Measurements from ENCODE around the gene ASCL2.

DNA sequence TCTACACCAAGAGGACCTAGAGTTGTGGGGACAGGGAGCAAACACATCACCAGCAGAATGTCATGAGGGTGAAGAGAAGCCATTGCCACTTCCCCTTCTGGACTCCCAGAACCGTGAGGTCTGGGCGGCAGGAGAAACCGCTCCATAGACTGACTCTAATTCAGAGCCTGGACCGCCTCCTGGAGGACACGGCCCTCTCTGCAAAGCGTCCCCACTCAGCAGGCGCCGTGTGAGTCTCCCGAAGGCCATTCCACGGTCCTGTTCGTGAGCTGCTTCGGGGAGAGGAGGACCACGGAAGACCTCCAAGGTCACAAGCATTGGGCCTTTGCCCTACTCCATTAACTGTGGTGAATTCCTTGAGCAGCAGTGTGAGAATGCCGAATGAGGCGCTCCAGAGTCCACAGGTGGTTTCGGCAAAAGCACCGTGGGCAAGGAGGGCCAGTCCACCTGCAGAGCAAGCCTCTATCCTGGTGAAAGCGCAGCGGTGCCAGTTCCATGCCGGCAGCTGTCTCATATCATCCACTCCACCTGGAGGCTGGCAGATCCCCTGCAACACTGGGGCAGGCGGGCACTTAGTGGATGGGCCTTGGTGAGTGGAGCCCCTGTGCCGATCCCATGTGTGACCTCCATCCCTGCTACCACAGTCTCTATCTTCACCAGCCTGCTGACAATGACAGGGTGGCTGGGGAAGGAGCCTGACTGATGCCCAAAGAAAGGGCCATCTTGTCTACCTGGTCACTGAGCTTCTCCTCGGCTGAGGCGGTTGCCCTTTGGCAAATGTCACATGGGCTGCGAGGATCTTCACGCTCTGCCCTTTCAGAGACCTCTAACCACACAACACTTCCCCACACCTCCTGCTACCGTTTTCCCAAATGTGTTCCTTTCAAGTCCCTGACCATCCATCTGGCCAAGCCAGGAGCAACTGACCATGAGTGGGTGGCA, 23.9 kb upstream of the ASCL2 start:
- TF ChIP-seq, protein P1, sequence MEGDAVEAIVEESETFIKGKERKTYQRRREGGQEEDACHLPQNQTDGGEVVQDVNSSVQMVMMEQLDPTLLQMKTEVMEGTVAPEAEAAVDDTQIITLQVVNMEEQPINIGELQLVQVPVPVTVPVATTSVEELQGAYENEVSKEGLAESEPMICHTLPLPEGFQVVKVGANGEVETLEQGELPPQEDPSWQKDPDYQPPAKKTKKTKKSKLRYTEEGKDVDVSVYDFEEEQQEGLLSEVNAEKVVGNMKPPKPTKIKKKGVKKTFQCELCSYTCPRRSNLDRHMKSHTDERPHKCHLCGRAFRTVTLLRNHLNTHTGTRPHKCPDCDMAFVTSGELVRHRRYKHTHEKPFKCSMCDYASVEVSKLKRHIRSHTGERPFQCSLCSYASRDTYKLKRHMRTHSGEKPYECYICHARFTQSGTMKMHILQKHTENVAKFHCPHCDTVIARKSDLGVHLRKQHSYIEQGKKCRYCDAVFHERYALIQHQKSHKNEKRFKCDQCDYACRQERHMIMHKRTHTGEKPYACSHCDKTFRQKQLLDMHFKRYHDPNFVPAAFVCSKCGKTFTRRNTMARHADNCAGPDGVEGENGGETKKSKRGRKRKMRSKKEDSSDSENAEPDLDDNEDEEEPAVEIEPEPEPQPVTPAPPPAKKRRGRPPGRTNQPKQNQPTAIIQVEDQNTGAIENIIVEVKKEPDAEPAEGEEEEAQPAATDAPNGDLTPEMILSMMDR (conservative IDR thresholded peaks at IDR 0.05; ENCODE audit: low read length) = no peak
- no peak for TF ChIP-seq EZH2phosphoT487 (IDR thresholded peaks at IDR 0.05; ENCODE audit: borderline replicate concordance, low read depth, low read length)
